ENCODE data around the gene U2AF1L4. TPM values are rescaled to one million over a fixed set of nuclear protein-coding genes. Genes with fewer than 3 reads are reported as not detected.

The U2AF1L4 gene
- total and polyA plus RNA-seq, 7 donors, result 12.3 to 28.7 (median 18.7) TPM

DNA sequence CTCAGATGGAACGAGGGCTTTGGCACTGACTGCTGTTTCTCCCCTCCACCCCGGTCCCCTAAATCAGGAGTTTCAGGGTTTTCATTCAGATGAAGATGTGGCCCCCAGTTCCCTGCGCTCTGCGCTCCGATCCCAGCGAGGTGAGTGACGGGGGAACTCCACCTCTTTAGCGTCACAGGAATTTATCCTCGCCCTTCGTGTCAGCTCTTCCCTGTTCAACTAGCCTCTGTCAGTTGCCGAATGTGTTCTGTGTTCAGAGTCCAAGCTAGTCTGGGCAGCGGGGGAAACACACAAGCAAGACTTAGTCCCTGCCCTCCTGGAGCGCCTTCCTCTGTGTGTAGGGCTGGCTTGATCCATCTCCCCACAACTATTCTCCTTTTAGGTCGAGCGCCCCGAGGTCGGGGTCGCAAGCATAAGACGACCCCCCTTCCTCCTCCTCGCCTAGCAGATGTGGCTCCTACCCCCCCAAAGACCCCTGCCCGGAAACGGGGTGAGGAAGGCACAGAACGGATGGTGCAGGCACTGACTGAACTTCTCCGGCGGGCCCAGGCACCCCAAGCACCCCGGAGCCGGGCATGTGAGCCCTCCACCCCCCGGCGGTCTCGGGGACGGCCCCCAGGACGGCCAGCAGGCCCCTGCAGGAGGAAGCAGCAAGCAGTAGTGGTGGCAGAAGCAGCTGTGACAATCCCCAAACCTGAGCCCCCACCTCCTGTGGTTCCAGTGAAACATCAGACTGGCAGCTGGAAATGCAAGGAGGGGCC lies 25.6 kb downstream of the U2AF1L4 start:
- Histone ChIP-seq H3K36me3 (ENCODE audit: insufficient read depth in 1 of 2, low read depth in 1 of 2) (peaks cover 3 to 47% of the 10 kb centered on the region in 2 donors), H3K27me3 (ENCODE audit: insufficient read depth in 3 of 3, low read length in 2 of 3) (no peaks in the 10 kb centered on the region), H3K4me3 (peak overlapping the region; percentile 95), H3K9me3 (no peaks in the 10 kb centered on the region), H3K27ac (peak overlapping the region; percentile 89), H3K4me1 (peaks cover 23% of the 10 kb centered on the region)
- intact Hi-C loops (cut with DNase I), result loop anchor here (5.0 kb wide), 2 partner anchors 72 to 172 kb away; partner anchors contain the start of genes COX6B1 (in 1 of the 2) and TMEM147 (in 1 of the 2)
- ATAC-seq (no peak), DNase-seq (no peak)
- WGBS, 3 donors, result 85 to 88% (median 85%) methylated on average over 32 of the region's 32 CpGs
- TF ChIP-seq CTCF (IDR thresholded peaks at IDR 0.05), result no peak

DNA sequence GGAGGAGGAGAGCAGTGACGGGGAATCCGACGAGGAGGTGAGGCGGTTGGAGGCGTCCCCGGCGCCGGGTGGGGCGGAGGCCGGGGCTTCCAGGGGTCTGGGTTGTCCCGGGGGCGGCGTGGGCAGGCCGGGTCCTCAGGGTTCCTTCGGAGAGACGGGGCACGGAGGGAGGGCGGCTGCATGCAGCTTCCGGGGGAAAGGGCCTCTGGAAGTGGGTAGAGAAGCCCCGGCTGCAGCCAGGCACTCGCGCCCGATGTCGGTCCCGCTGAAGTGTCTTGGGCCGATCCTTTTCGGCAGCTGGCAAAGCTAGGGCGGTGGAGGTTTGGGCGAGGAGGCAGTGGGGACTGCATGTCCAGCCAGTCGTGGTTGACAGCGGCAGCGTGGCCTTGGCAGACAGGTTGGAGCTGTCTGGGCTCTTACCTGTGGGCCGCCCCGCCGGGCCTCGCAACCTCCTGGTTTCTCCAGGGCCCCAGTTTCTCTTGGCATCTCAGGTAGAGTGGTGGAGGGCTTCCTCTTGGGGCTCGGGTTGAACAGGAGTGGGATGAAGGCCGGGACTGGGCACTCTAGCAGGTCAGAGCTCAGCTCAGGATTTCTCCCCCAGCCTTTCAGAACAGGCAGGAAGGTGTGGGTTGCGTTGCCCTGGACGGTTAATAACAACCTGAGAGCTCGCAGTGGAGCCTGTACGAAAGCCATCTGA lies 26.7 kb downstream of the U2AF1L4 start:
- H3K27ac ChIP-seq, result peak overlapping the region; percentile 89
- peak overlapping the region; percentile 95 for H3K4me3 ChIP-seq
- H3K4me1 ChIP-seq, result peaks cover 23% of the 10 kb centered on the region
- peaks cover 0 to 36% of the 10 kb centered on the region in 2 donors for H3K36me3 ChIP-seq (ENCODE audit: insufficient read depth in 1 of 2, low read depth in 1 of 2)
- 1% methylated on average over 37 to 42 of the region's 42 CpGs for WGBS, 3 donors
- no peaks in the 10 kb centered on the region for H3K9me3 ChIP-seq
- no peaks in the 10 kb centered on the region for H3K27me3 ChIP-seq (ENCODE audit: insufficient read depth in 3 of 3, low read length in 2 of 3)
- no peak for TF ChIP-seq CTCF (IDR thresholded peaks at IDR 0.05)
- ATAC-seq (no peak), DNase-seq (peak; percentile 40 to 70)
- intact Hi-C loops (cut with DNase I), result loop anchor here (1.0 to 5.0 kb wide), 3 partner anchors 71 to 213 kb away; partner anchors contain the start of genes COX6B1 (in 1 of the 2) and TMEM147 (in 1 of the 2)

- H3K4me3 ChIP-seq, result peak within 1 kb of the TSS; percentile 95
- peaks cover 23% of the 10 kb centered on the region for H3K4me1 ChIP-seq
- TF ChIP-seq CTCF (IDR thresholded peaks at IDR 0.05), result no peak
- H3K27ac ChIP-seq, result peak within 1 kb of the TSS; percentile 94
- peak; percentile 97 to 98 for DNase-seq
- H3K27me3 ChIP-seq (ENCODE audit: insufficient read depth in 3 of 3, low read length in 2 of 3), result no peaks in the 10 kb centered on the region
- H3K9me3 ChIP-seq, result no peaks in the 10 kb centered on the region
- peak; percentile 79 to 84 (median 82) for ATAC-seq
- 0 to 3% (median 1%) methylated on average over 10 to 107 of the region's 109 CpGs for WGBS, 3 donors
- intact Hi-C loops (cut with DNase I), result loop anchor here (1.0 to 5.0 kb wide), 6 partner anchors 23 to 213 kb away; partner anchors contain the start of genes COX6B1 (in 1 of the 2) and TMEM147 (in 1 of the 2)
- peaks cover 0 to 29% of the 10 kb centered on the region in 2 donors for H3K36me3 ChIP-seq (ENCODE audit: insufficient read depth in 1 of 2, low read depth in 1 of 2)
Measured at GRCh38 chr19:35717665-35718344, 27.4 kb downstream of the U2AF1L4 start, which contains the start of gene KMT2B. KMT2B (plus strand) TSS chr19:35718003; CDS start chr19:35718019, 16 bp downstream.

- H3K9me3 ChIP-seq, result no peaks in the 10 kb centered on the region
- peak overlapping the region; percentile 94 for H3K27ac ChIP-seq
- peak; percentile 90 for TF ChIP-seq CTCF (IDR thresholded peaks at IDR 0.05)
- H3K4me1 ChIP-seq, result peaks cover 23% of the 10 kb centered on the region
- DNase-seq, result peak; percentile 90 to 93
- no peaks in the 10 kb centered on the region for H3K27me3 ChIP-seq (ENCODE audit: insufficient read depth in 3 of 3, low read length in 2 of 3)
- ATAC-seq, result peak; percentile 91 to 93 (median 92)
- 0% methylated on average over 54 to 77 of the region's 77 CpGs for WGBS, 3 donors
- intact Hi-C loops (cut with DNase I), result loop anchor here (1.0 to 5.0 kb wide), 5 partner anchors 22 to 170 kb away; partner anchors contain the start of genes COX6B1 (in 1 of the 2) and TMEM147 (in 1 of the 2)
- peaks cover 0 to 22% of the 10 kb centered on the region in 2 donors for H3K36me3 ChIP-seq (ENCODE audit: insufficient read depth in 1 of 2, low read depth in 1 of 2)
- peak overlapping the region; percentile 90 for H3K4me3 ChIP-seq
Measured at GRCh38 chr19:35716801-35717664, 28.2 kb downstream of the U2AF1L4 start.
